Stimulated activated CD4-positive, alpha-beta T cell treated with anti-CD3 and anti-CD28 coated beads, TNF-alpha, amount 100 ng/mL, for 4 hours (primary cell): ENCODE data around the gene IL20RA.

Experiments used
- DNase-seq, 3 experiments: peaks; one replicate each; pipeline ENCODE4 v3.0.0-alpha.2; 2020; ENCODE audit warnings: low read depth in 3 of 3

Gene IL20RA

GRCh38 chr6:137045222-137045789 lies 541 bp upstream of the IL20RA start:
- DNase-seq: no peak

DNA sequence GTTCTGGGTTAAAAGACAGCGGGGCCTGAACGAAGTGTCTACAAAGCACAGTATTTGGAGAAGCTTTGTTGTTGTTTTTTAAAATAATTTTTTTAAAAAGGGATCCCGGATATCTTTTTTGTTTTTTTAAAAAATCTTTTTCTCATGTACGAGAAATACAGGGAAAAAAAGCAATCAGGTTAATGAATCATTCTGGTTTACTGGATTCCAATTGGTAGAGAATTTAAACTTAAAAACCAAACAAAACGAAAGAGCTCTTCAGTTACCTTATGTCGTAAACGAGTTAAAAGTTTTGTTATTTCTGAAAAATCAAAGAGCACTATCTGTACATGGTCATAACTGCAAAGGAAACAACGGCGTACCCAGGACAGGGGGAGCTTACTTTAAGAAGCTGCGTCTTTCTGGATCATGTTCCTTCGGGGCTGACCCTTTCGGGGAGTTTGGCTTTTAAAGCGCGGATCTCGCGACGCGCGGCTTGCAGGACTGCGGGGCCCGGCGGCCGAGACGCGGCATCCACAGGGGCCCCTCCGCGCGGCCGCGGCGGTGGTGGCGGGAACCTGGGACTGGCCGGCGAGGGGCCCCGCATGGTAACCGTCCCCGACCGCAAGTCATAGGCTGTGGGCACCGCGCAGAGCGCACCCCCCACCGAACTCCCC lies 927 bp downstream of the IL20RA start:
- DNase-seq: no peak

DNA sequence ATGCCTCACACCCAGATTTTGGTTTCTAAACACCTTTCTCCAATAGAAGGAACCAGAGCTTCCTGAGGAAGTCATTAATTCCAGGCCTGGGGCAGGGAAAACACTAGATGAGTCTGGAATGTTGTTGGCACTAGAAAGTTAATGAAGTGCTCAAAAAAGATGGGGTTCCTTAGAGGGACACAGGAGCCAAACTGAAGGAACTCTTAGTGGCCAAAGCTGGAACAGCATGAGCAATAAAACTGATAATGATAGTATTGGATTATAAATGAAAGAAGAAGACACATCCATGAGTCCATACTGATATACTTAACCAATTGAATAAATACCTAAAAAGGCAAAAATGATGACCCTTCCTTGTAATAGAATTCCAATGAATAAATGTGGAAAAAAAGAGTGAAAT lies 4.4 kb downstream of the IL20RA start:
- DNase-seq: no peak

GRCh38 chr6:137039010-137039409 lies 5.8 kb downstream of the IL20RA start:
- no peak for DNase-seq

DNA sequence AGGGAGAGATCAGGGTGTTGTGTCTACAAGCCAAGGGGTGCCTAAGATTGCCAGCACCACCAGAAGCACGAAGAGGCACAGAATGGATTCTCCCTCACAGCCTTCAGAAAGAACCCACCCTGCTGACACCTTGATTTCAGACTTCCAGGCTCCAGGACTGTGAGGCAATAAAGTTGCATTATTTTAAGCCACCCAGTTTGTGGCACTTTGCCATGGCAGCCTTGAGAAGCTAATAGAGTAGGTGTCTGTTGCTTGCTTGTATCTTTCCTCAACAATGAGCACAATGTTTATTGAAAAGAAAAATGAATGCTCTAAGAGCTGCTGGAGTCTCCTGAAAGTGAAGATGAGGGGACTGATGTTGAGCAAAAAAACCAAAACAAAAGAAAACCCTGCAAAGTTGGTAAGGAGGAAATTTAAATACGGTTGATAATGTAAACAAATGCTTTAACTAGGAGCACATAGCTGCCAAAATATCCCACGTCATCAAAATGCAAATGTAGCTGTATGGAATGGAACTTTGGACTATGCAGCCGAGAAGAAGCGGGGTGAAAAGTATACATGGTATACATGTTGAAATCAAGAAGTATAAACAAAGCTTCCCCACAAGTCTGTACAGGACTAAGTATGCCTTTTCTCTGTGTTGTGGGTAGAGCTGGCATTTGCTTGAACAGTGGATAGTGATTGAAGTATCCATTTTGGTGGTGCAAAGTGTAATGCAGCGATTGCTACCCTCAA lies 8.0 kb downstream of the IL20RA start:
- no peak for DNase-seq

DNA sequence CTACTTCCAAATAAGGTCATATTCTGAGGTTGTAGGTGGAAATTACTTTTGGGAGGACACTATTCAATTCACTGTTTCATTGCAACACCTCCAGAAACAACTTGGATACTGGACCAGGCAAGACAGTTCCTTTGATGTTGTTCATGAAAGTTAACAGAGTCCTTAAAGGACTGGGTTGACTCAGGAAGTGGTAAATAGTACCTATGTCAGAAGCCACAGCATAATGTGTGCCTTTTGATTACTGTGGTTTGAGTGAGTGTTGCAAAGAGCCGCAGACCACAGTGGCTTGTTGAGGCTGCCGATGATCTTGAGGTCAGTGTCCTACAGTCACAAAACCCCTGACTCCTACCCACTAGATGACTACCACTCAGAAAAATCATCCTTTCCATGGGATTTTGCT lies 10.9 kb downstream of the IL20RA start:
- no peak for DNase-seq

DNA sequence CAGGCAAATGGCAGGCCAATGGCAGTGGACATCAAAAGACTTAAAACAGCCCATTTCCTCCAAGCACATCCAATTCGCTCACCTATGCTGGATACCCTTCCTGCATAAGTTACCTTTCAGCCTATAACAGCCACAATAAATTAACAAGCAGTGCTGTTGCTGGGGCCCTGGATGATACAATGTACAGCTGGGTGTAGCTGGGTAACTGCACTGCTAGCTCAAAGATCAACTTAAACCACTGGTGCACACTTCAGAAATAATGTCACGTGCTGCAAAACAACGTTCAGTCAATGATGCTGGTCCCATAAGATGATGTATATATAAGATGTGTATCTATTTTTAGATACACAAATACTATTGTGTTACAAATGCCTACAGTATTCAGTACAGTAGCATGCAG lies 13.6 kb downstream of the IL20RA start:
- no peak for DNase-seq

GRCh38 chr6:137028912-137029311 lies 15.9 kb downstream of the IL20RA start:
- no peak for DNase-seq

DNA sequence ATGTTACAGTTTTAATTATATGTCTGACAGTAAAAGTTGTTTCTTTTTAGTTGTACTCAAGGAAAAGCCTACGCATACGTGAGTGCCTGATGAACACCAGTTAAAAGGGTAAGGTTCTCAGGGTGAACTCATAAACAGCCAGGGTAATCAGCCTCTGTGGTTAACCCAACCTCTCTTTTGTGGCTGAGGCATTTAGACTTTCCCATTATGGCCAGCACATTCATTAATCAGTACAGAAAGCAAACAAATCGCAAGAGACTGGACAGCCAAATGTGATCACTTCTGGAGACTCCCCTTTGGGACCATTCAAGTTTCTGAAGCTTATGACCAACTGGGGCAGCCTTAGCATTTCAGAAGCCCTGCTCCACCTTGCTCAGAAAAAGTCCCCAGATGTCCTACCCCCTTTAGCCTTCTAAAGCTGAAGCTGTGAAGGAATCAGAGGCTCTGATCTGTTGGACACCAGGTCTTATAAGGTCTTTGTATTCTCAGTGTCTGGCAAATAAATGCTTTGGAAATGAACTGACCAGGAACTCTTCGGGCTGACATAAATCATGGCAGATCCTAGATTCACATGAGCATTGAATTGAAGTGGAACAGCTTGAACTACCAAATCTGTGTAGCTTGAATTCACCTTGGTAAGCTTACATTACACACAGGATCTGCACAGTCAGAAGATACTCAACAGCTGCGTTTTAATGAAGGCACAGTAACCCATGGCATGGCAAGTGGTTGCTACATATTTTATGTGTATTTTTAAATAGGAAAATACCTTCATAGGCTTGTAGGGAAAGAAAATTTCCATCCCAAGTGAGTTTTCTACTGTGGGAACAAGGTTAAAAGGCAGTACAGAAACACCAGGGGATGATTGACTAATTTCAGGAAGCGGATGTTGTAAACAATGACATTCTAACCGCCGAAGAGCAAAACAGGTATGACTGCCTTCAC lies 18.7 kb downstream of the IL20RA start:
- DNase-seq: no peak

- DNase-seq: no peak
Observed at GRCh38 chr6:137024237-137024990, 20.4 kb downstream of the IL20RA start.

DNA sequence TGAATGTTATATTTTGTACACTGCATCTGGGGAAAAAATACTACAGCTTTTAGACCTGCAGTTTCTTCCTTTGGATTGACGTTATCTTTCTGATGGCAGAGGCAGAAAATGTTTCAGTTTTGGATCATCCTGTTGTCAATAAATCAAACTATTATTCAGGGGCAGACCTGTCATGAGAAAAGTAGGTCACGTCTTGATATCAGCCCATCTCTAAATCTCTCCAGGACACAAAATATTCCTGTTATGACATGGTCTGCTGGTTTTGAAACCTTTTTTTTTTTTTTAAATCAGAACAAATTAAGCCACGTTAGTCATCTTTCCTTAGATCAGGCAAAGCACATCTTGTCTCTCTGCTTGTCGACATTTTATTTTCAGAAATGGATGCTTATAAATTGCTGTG lies 24.0 kb downstream of the IL20RA start:
- DNase-seq: no peak

- DNase-seq: no peak
Observed at GRCh38 chr6:137019476-137020272, 25.1 kb downstream of the IL20RA start.

GRCh38 chr6:137017081-137017480 lies 27.7 kb downstream of the IL20RA start:
- no peak for DNase-seq

- no peak for DNase-seq
Observed at GRCh38 chr6:137016356-137016755, 28.4 kb downstream of the IL20RA start.

GRCh38 chr6:137015943-137016342 lies 28.8 kb downstream of the IL20RA start:
- DNase-seq: no peak

DNA sequence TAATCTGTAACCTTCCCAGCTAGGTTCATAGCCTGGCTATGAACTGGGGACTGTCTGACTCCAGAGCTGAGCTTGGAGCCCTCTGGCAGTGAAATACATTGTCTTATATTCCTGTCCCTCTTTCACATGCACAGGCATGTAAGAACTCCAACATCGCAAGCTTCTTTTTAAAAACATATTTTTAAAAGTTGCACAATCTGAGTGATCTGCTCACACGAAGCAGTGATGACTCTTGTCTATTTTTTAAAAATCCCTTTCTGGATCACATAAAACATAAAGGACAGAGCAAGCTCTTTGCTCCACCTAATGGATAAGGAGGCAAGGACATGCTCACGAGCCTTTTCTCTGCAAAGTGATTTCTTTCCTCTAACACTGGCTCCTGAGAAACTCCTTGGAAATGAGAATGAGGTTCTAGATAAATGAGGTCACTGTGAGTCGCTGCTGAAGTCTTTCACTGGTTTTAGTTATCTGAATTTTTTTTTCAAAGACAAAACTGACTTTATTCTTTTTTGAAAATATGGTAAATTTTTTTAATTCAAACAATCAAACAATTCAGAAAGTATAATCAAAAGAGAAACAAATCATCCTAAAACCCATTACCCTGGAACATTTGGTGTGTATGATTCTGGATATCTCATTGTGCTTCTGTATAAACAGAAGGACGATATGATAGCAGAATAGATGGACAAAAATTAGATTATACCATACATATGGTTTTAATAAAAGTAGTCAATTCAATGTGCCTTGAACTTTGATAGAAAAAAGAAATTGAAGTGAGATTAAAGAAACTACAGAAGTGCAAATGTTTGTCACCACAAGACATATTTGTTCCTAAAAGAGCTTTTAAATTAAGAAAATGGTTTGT lies 30.8 kb downstream of the IL20RA start:
- no peak for DNase-seq

- DNase-seq: no peak
Observed at GRCh38 chr6:137013031-137013430, 31.7 kb downstream of the IL20RA start.

- DNase-seq: no peak
Observed at GRCh38 chr6:137011406-137011805, 33.4 kb downstream of the IL20RA start.

DNA sequence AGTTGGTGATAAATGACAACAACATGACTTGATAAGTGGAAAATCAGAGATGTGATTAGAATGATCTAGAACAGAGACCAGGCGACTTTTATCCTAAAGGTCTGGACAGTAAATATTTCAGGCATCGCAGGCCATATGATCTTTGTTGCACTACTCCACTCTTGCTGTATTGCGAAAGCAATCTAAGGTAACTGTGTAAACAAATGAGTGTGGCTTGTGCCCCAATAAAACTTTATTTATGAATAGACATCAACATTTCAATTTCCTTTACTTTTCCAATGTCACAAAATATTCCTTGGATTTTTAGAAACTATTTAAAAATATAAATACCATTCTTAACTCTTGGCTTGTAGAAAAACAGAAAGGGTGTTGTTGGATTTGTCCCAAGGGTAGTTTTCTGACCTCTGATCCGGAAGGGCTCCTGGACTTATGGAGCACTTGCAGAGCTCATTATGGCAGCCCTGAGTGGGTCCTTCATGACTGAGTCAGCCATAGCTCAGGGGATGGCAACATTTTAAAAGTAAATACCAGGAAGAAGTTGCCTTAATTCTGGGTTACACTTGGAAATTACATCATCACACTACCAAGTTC lies 34.5 kb downstream of the IL20RA start:
- DNase-seq: no peak
